Small intestine (tissue), 7 donors: ENCODE measurements around the gene PARP14. TPM values are rescaled to one million over a fixed set of nuclear protein-coding genes. Genes with fewer than 3 reads are reported as not detected.
"Not testable (repeated sequence)": the region's sequence is repeated elsewhere in the genome, so short reads cannot be mapped to it uniquely, and the experiment has no call there.

Source experiments
- DNase-seq, 2 donors: peaks; one replicate each; pipeline versions ENCODE4 v3.0.0 to v3.0.0-alpha.2; 2013
- FAIRE-seq: peaks from 2 replicates; lab custom pipeline; 2012; peaks lifted over from hg19 to GRCh38; lab: Jason Lieb, UNC
- H3K27ac ChIP-seq, 3 donors: one replicate each; pipeline ENCODE4 v1.5.1; 2013; ENCODE audit warnings: low read length in 2 of 3, mild to moderate bottlenecking in 2 of 3, control low read depth in 1 of 3, inconsistent platforms in 1 of 3, low read depth in 1 of 3, moderate library complexity in 1 of 3
- H3K27me3 ChIP-seq, 3 donors: one replicate each; pipeline ENCODE4 v1.6.1; 2013; ENCODE audit warnings: low read length in 3 of 3, inconsistent platforms in 1 of 3; ENCODE audit not compliant: control insufficient read depth in 3 of 3, insufficient read depth in 3 of 3
- H3K36me3 ChIP-seq, 3 donors: one replicate each; pipeline ENCODE4 v1.6.1; 2013; ENCODE audit warnings: low read length in 3 of 3, inconsistent platforms in 1 of 3, low read depth in 1 of 3, mild to moderate bottlenecking in 1 of 3, moderate library complexity in 1 of 3; ENCODE audit not compliant: control insufficient read depth in 3 of 3, insufficient read depth in 2 of 3
- H3K4me1 ChIP-seq, 3 donors: one replicate each; pipeline ENCODE4 v1.6.1; 2013; ENCODE audit warnings: low read length in 2 of 3, inconsistent platforms in 1 of 3, low read depth in 1 of 3, mild to moderate bottlenecking in 1 of 3, moderate library complexity in 1 of 3; ENCODE audit not compliant: control insufficient read depth in 3 of 3, insufficient read depth in 2 of 3
- H3K4me3 ChIP-seq, 3 donors: one replicate each; pipeline ENCODE4 v1.5.1; 2013; ENCODE audit warnings: low read length in 3 of 3, control low read depth in 1 of 3, inconsistent platforms in 1 of 3, low read depth in 1 of 3, mild to moderate bottlenecking in 1 of 3, moderate library complexity in 1 of 3
- H3K9me3 ChIP-seq, 2 donors: one replicate each; pipeline ENCODE4 v1.6.1; 2013; ENCODE audit warnings: low read depth in 1 of 2, low read length in 1 of 2; ENCODE audit not compliant: control insufficient read depth in 2 of 2, insufficient read depth in 1 of 2
- WGBS, 3 donors: extraction: QIAGEN DNeasy Blood & Tissue Kit; methylation state at CpG; one replicate each; pipeline ENCODE4 v1.1.7; 2013; 5-methylcytosine and 5-hydroxymethylcytosine counted together
- polyA plus RNA-seq, 4 donors: library from polyadenylated mRNA; stranded (reverse) in 3 of 4; unstranded in 1 of 4; fragments of 200-250 nt in 3 of 4; fragments of 120-200 nt in 1 of 4; gene quantifications; one replicate each; pipeline versions ENCODE4 v1.2.1 to v1.2.3, GENCODE V29; 2013
- donor health status: healthy with polysubstance abuse.
- donor health status: control.
- donor health status: control.
- donor health status: Bipolar disorder and iron deficiency.
- donor health status: healthy.

The PARP14 gene
- polyA plus RNA-seq, 4 donors: 15.9 to 27.3 (median 17.5) TPM

DNA sequence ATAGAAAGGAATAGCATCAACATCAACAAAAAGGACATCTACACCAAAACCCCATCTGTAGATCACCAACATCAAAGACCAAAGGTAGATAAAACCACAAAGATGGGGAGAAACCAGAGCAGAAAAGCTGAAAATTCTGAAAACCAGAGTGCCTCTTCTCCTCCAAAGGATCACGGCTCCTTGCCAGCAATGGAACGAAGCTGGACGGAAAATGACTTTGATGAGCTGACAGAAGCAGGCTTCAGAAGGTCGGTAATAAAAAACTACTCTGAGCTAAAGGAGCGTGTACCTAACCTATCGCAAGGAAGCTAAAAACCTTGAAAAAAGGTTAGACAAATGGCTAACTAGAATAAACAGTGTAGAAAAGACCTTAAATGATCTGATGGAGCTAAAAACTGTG lies 28.7 kb upstream of the PARP14 start:
- H3K27ac ChIP-seq, H3K36me3 ChIP-seq, H3K27me3 ChIP-seq, H3K4me1 ChIP-seq, FAIRE-seq, DNase-seq, H3K9me3 ChIP-seq, H3K4me3 ChIP-seq: not testable (repeated sequence)
- WGBS, 3 donors: 82 to 89% (median 87%) methylated on average over 6 of the region's 6 CpGs

- not testable (repeated sequence) for H3K4me1 ChIP-seq, DNase-seq, H3K4me3 ChIP-seq, H3K9me3 ChIP-seq, H3K27ac ChIP-seq, FAIRE-seq, H3K36me3 ChIP-seq, H3K27me3 ChIP-seq
- 92 to 97% (median 97%) methylated on average over 4 of the region's 4 CpGs for WGBS, 3 donors
These were observed 22.3 kb upstream of the PARP14 start for GRCh38 chr3:122658336-122658735.

GRCh38 chr3:122660297-122660974 lies 20.2 kb upstream of the PARP14 start:
- Histone ChIP-seq H3K4me3 (no peak overlapping the region), H3K4me1 (no peaks in the 10 kb centered on the region), H3K27ac (no peak overlapping the region), H3K27me3 (peaks cover 0 to 9% (median 0%) of the 10 kb centered on the region in 3 donors), H3K36me3 (no peaks in the 10 kb centered on the region), H3K9me3 (peaks cover 2 to 9% of the 10 kb centered on the region in 2 donors)
- no peak for DNase-seq
- WGBS, 3 donors: 67 to 83% (median 75%) methylated on average over 14 of the region's 14 CpGs
- no peak for FAIRE-seq

DNA sequence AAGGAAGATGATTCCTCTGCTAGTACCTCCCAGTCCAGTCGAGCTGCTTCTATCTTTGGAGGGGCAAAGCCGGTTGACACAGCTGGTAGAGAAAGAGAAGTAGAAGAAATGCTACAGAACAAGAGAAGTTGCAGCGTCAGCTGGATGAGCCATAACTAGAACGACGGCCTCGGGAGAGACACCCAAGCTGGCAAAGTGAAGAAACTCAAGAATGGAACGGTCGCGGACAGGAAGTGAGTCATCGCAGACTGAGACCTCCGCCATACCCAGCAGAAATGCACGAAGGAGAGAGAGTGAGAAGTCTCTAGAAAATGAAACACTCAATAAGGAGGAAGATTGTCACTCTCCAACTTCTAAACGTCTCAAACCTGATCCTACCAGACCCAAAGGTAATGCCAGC lies 19.0 kb upstream of the PARP14 start:
- H3K9me3 ChIP-seq: peaks cover 2 to 9% of the 10 kb centered on the region in 2 donors
- H3K27me3 ChIP-seq: peaks cover 0 to 9% (median 0%) of the 10 kb centered on the region in 3 donors
- no peak for DNase-seq
- FAIRE-seq: no peak
- no peaks in the 10 kb centered on the region for H3K36me3 ChIP-seq
- no peaks in the 10 kb centered on the region for H3K4me1 ChIP-seq
- no peak overlapping the region for H3K4me3 ChIP-seq
- 76 to 88% (median 80%) methylated on average over 13 of the region's 13 CpGs for WGBS, 3 donors
- no peak overlapping the region for H3K27ac ChIP-seq

DNA sequence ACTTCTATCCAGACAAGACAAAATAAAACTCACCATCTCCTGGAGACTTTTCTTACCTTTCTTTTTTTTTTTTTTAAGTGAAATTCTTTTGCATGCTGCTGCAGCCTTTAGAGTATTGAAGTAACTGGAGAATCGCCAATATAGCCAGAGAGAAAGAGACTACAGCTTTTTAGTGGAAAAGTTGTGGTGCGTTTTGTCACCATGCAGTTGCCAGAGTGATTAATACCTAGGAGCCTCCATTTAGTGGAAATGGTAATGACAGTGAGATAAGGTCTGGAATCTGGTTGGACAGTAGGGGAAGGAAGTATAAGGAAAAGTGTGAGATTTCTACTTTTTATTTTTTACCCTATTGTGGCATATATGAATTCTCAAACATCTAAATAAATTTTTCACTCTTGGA lies 18.1 kb upstream of the PARP14 start:
- no peaks in the 10 kb centered on the region for H3K4me1 ChIP-seq
- WGBS, 3 donors: 55 to 78% (median 69%) methylated on average over 2 of the region's 2 CpGs

DNA sequence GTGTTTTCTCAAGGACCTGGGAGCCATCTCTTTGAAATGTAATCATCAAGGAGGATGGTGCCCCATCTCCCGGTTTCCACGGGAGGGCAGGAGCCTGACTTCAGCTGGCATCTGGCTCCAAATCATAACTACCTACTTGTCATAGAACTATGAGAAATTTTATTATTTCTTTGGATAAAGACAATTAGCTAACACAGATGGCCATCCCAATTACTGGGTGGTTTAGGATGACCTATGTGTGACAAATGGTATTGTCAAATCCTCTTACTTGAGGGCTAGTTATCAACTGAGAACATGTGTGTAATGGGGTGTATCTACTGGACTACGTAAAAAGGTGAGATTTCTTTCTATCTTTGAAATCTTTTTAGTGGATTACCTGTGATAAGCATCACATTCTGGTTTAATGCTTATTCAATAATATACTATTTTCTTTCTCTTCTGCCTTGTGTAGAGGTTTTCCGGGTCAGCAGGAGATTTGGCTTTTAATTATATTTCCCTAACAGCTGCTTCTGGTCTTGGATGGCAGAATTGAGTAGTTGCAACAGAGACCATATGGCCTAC lies 15.3 kb upstream of the PARP14 start:
- no peak overlapping the region for H3K27ac ChIP-seq
- H3K4me1 ChIP-seq: peaks cover 0 to 7% (median 2%) of the 10 kb centered on the region in 3 donors
- 65 to 82% (median 67%) methylated on average over 4 of the region's 4 CpGs for WGBS, 3 donors
- DNase-seq (no peak), FAIRE-seq (no peak)
- H3K4me3 ChIP-seq: no peak overlapping the region
- H3K9me3 ChIP-seq: peaks cover 2 to 15% of the 10 kb centered on the region in 2 donors
- peaks cover 0 to 5% (median 0%) of the 10 kb centered on the region in 3 donors for H3K27me3 ChIP-seq
- H3K36me3 ChIP-seq: no peaks in the 10 kb centered on the region

More for the DNA sequence above, 18.1 kb upstream of the PARP14 start:
- H3K27ac ChIP-seq: no peak overlapping the region
- peaks cover 2 to 9% of the 10 kb centered on the region in 2 donors for H3K9me3 ChIP-seq
- H3K4me3 ChIP-seq: no peak overlapping the region
- DNase-seq: no peak
- no peaks in the 10 kb centered on the region for H3K36me3 ChIP-seq
- no peak for FAIRE-seq
- peaks cover 0 to 9% (median 0%) of the 10 kb centered on the region in 3 donors for H3K27me3 ChIP-seq

DNA sequence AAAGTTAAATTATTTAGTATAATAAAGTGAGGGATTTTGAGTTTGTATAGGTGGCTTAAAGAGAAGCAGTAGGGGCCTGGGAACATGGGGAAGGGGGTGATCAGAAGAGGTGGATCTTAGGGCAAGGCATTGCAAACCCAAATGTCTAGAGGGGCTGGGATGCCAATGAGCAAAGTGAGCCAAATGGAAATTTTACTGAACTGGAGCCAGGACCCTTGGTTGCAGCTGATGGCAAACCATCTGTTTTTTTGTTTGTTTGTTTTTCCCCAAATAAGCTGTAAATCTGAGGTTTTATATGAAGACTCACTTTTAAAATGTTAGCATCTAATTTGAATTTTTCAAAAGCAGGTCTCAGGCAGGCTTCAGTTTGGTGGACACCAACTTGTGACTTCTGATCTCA lies 14.8 kb upstream of the PARP14 start:
- Histone ChIP-seq H3K36me3 (no peaks in the 10 kb centered on the region), H3K4me1 (peaks cover 0 to 7% (median 2%) of the 10 kb centered on the region in 3 donors), H3K4me3 (no peak overlapping the region), H3K9me3 (peaks cover 2 to 12% of the 10 kb centered on the region in 2 donors), H3K27ac (no peak overlapping the region), H3K27me3 (peaks cover 0 to 5% (median 0%) of the 10 kb centered on the region in 3 donors)
- DNase-seq: no peak
- FAIRE-seq: no peak

GRCh38 chr3:122668930-122669730 lies 11.5 kb upstream of the PARP14 start:
- H3K4me1 ChIP-seq: peaks cover 0 to 7% (median 2%) of the 10 kb centered on the region in 3 donors
- WGBS, 3 donors: 63 to 82% (median 69%) methylated on average over 8 of the region's 8 CpGs
- H3K36me3 ChIP-seq: no peaks in the 10 kb centered on the region
- peaks cover 0 to 6% of the 10 kb centered on the region in 2 donors for H3K9me3 ChIP-seq
- H3K27me3 ChIP-seq: no peaks in the 10 kb centered on the region
- peak; percentile 44 for FAIRE-seq
- H3K4me3 ChIP-seq: no peak overlapping the region
- peak overlapping the region in 2 of 3 donors; percentile 8 to 72 for H3K27ac ChIP-seq
- peak; percentile 77 to 94 for DNase-seq
